Measurements from ENCODE around the gene EFHD2. TPM values are rescaled to one million over a fixed set of nuclear protein-coding genes. Genes with fewer than 3 reads are reported as not detected.

EFHD2 gene
- total and polyA plus RNA-seq, 2 donors (not counting 1 experiment from before 2014, with no cell fraction given) = 14.9 to 23.5 TPM

- no peak overlapping the region for H3K27ac ChIP-seq (ENCODE audit: insufficient read depth, low read length)
- no peak overlapping the region for H3K9ac ChIP-seq (ENCODE audit: insufficient read depth, low read length)
- H3K79me2 ChIP-seq (ENCODE audit: control insufficient read depth, insufficient read depth, low read length) = no peaks in the 10 kb centered on the region
- no peak overlapping the region for H3K4me2 ChIP-seq (ENCODE audit: extremely low read depth, insufficient read depth, low read length)
- peaks cover 14% of the 10 kb centered on the region for H3K4me1 ChIP-seq (ENCODE audit: control insufficient read depth, extremely low read depth, insufficient read depth, low read length)
- no peak for TF ChIP-seq EZH2 (IDR thresholded peaks at IDR 0.05; ENCODE audit: low read length, missing control alignments)
- TF ChIP-seq, protein P1, sequence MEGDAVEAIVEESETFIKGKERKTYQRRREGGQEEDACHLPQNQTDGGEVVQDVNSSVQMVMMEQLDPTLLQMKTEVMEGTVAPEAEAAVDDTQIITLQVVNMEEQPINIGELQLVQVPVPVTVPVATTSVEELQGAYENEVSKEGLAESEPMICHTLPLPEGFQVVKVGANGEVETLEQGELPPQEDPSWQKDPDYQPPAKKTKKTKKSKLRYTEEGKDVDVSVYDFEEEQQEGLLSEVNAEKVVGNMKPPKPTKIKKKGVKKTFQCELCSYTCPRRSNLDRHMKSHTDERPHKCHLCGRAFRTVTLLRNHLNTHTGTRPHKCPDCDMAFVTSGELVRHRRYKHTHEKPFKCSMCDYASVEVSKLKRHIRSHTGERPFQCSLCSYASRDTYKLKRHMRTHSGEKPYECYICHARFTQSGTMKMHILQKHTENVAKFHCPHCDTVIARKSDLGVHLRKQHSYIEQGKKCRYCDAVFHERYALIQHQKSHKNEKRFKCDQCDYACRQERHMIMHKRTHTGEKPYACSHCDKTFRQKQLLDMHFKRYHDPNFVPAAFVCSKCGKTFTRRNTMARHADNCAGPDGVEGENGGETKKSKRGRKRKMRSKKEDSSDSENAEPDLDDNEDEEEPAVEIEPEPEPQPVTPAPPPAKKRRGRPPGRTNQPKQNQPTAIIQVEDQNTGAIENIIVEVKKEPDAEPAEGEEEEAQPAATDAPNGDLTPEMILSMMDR (conservative IDR thresholded peaks at IDR 0.05 in 1 of 2, IDR thresholded peaks at IDR 0.05 in 1 of 2; ENCODE audit: low read depth in 1 of 2, low read length in 2 of 2) = no peak
- no peaks in the 10 kb centered on the region for H4K20me1 ChIP-seq (ENCODE audit: control insufficient read depth, extremely low read depth, insufficient read depth, low read length)
- no peak overlapping the region for H2AFZ ChIP-seq (ENCODE audit: low read length)
- no peaks in the 10 kb centered on the region for H3K27me3 ChIP-seq (ENCODE audit: control insufficient read depth, insufficient read depth, low read length)
- H3K36me3 ChIP-seq (ENCODE audit: control insufficient read depth, insufficient read depth, low read length) = no peaks in the 10 kb centered on the region
- no peak for DNase-seq (ENCODE audit: low read depth in 2 of 2)
- no peaks in the 10 kb centered on the region for H3K9me3 ChIP-seq (ENCODE audit: control insufficient read depth, insufficient read depth, low read depth, low read length)
- no peak overlapping the region for H3K4me3 ChIP-seq (replicated peaks in 1 of 4; ENCODE audit: control extremely low read depth in 1 of 4, insufficient read depth in 1 of 4, low read depth in 3 of 4, low read length in 4 of 4)
These were observed 39.4 kb upstream of the EFHD2 start for GRCh38 chr1:15370268-15370667.

DNA sequence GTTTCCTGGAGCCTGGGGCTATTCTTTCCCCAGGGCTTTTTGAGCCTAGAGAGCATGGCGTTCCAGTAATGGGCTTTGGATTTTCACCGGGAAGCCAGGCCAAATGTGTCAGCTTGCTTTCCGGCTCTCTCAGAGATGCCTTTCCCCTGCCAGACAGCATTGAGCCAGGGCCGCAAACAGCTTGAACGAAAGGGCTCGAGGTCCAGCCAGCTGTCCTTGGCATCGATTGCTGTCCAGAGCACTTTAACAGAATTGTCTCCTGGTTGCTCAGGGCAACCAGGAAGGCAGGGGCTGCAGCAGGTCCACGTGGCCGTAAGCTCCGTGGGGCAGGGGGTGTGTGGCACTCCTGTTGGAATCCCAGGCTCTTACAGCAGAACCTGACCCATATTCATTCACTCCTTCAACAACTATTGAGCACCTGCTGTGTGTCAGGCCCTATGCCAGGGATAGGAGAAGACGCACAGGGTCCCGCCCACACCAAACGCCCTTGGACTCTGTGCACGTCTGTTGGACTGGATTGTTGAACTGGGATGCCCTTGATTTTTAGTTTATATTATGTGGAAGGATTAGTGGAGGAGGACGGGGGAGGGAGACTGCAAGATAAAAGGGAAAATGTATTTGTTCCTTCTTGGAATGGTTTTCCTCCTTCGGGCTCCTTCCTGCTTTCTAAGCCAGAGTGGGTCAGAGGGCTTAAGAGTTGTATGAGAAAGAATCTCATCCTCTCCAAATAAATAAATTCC is 38.7 kb upstream of the EFHD2 start:
- TF ChIP-seq EZH2 (IDR thresholded peaks at IDR 0.05; ENCODE audit: low read length, missing control alignments) = no peak
- TF ChIP-seq, protein P1 (conservative IDR thresholded peaks at IDR 0.05 in 1 of 2, IDR thresholded peaks at IDR 0.05 in 1 of 2; ENCODE audit: low read depth in 1 of 2, low read length in 2 of 2) = no peak
- H3K27me3 ChIP-seq (ENCODE audit: control insufficient read depth, insufficient read depth, low read length) = no peaks in the 10 kb centered on the region
- no peaks in the 10 kb centered on the region for H3K79me2 ChIP-seq (ENCODE audit: control insufficient read depth, insufficient read depth, low read length)
- H3K4me2 ChIP-seq (ENCODE audit: extremely low read depth, insufficient read depth, low read length) = peak overlapping the region; percentile 35
- no peaks in the 10 kb centered on the region for H3K9me3 ChIP-seq (ENCODE audit: control insufficient read depth, insufficient read depth, low read depth, low read length)
- no peak overlapping the region for H3K9ac ChIP-seq (ENCODE audit: insufficient read depth, low read length)
- peak in 1 of 2 donors; percentile 31 for DNase-seq (ENCODE audit: low read depth in 2 of 2)
- H4K20me1 ChIP-seq (ENCODE audit: control insufficient read depth, extremely low read depth, insufficient read depth, low read length) = no peaks in the 10 kb centered on the region
- H3K27ac ChIP-seq (ENCODE audit: insufficient read depth, low read length) = no peak overlapping the region
- peaks cover 14% of the 10 kb centered on the region for H3K4me1 ChIP-seq (ENCODE audit: control insufficient read depth, extremely low read depth, insufficient read depth, low read length)
- H2AFZ ChIP-seq (ENCODE audit: low read length) = no peak overlapping the region
- H3K36me3 ChIP-seq (ENCODE audit: control insufficient read depth, insufficient read depth, low read length) = no peaks in the 10 kb centered on the region
- H3K4me3 ChIP-seq (replicated peaks in 1 of 4; ENCODE audit: control extremely low read depth in 1 of 4, insufficient read depth in 1 of 4, low read depth in 3 of 4, low read length in 4 of 4) = no peak overlapping the region

- DNase-seq (ENCODE audit: low read depth in 2 of 2) = no peak
- H3K9ac ChIP-seq (ENCODE audit: insufficient read depth, low read length) = no peak overlapping the region
- no peaks in the 10 kb centered on the region for H3K27me3 ChIP-seq (ENCODE audit: control insufficient read depth, insufficient read depth, low read length)
- no peaks in the 10 kb centered on the region for H4K20me1 ChIP-seq (ENCODE audit: control insufficient read depth, extremely low read depth, insufficient read depth, low read length)
- H3K4me3 ChIP-seq (replicated peaks in 1 of 4; ENCODE audit: control extremely low read depth in 1 of 4, insufficient read depth in 1 of 4, low read depth in 3 of 4, low read length in 4 of 4) = no peak overlapping the region
- H2AFZ ChIP-seq (ENCODE audit: low read length) = no peak overlapping the region
- H3K9me3 ChIP-seq (ENCODE audit: control insufficient read depth, insufficient read depth, low read depth, low read length) = no peaks in the 10 kb centered on the region
- H3K4me1 ChIP-seq (ENCODE audit: control insufficient read depth, extremely low read depth, insufficient read depth, low read length) = peaks cover 14% of the 10 kb centered on the region
- no peaks in the 10 kb centered on the region for H3K79me2 ChIP-seq (ENCODE audit: control insufficient read depth, insufficient read depth, low read length)
- H3K27ac ChIP-seq (ENCODE audit: insufficient read depth, low read length) = no peak overlapping the region
- H3K4me2 ChIP-seq (ENCODE audit: extremely low read depth, insufficient read depth, low read length) = no peak overlapping the region
- H3K36me3 ChIP-seq (ENCODE audit: control insufficient read depth, insufficient read depth, low read length) = no peaks in the 10 kb centered on the region
- TF ChIP-seq EZH2 (IDR thresholded peaks at IDR 0.05; ENCODE audit: low read length, missing control alignments) = no peak
- TF ChIP-seq, protein P1 (conservative IDR thresholded peaks at IDR 0.05 in 1 of 2, IDR thresholded peaks at IDR 0.05 in 1 of 2; ENCODE audit: low read depth in 1 of 2, low read length in 2 of 2) = no peak
These were observed 37.8 kb upstream of the EFHD2 start for GRCh38 chr1:15371610-15372545.

Data from fibroblast of lung (primary cell).